Stimulated activated CD4-positive, alpha-beta T cell treated with anti-CD3 and anti-CD28 coated beads, TNF-alpha, amount 100 ng/mL, for 24 hours (primary cell): ENCODE measurements around the gene CSAD.
A peak's percentile ranks its signal among the peaks of the same experiment; 100 is the strongest.
"Not testable (repeated sequence)": the region's sequence is repeated elsewhere in the genome, so short reads cannot be mapped to it uniquely, and the experiment has no call there.

Source experiments
- DNase-seq, 3 experiments: peaks; one replicate each; pipeline ENCODE4 v3.0.0-alpha.2; 2020; ENCODE audit warnings: low read depth in 3 of 3

CSAD gene

DNA sequence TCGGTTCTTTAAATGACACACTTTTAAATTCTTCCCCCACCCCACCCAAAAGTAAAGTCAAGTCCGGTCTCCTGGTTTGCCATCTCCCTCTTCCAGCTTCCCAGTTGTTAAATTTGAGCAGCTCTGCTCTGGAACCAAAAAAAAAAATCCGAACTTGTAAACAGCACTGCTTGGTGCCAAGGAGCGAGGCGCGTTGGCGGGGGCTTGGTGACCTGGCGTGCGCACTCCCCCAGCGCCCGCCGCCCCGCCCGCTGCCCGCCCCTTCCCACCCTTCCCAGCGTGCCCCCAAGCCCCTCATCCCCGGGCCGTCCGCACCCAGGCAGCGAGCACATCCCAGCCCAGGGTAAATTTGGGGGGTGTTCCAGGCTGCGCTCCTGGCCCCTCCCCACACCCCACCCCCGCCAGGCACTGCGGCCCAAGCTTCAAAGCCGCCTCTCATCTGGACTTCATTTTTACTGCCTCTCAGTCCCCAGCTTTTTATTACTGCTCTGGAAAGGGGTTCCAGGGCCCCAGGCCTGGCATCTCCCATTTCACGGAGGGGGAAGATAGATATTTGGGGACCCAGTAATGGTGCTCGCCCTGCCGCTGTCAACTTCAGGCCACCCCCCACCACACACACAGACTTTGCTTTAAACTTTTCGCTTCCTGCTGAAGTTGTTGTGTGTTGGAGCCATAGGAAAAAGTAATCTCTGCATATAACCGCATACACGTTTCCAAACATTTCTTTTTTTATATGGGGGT lies 38.0 kb upstream of the CSAD start:
- DNase-seq, result no peak

GRCh38 chr12:53217931-53218307 lies 37.2 kb upstream of the CSAD start:
- no peak for DNase-seq

DNA sequence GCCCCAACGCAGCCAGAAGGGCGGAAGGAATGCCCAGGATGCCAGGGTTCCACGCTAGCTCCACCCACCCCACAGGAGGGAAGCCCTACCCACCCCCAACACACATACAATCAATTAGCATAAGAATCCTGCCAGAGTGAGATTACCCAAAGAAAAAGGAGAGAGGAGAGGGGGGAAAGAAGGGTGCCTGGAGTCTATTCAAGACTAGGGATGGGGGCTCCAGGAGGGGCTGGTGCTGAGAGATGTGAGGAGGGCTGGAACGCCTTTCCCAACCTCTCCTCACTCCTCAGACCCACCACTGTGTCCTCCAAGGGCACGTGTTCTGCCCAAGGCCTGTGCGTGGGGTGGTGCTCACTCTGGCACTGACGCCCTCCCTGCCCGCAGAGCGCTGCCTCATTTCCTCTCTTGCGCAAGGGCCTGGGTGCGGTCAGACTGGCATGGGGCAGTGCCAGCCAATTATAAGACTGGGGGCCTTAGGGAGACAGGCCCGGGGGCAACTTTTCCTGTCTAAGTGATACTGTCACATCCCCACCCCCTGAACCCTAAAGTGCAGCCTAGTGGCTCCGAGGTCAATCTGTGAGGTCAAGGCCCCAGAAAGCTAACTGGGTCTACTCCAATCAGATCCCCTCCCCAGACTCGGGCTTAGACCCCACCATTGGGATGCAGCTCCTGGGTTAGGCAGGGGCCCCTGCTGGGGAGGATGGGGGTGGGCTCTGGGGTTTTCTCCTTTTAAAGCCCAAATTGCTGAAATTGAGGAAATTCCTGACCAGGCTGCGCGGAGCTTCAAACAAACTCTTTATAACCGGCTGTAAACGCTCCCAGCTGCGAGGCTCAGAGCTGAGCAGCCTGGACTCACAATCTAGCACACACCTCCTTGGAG lies 36.6 kb upstream of the CSAD start:
- DNase-seq, result peak in 1 of 3 experiments; percentile 53

GRCh38 chr12:53215497-53215896 lies 34.8 kb upstream of the CSAD start:
- DNase-seq, result no peak

- no peak for DNase-seq
These were observed 34.1 kb upstream of the CSAD start for GRCh38 chr12:53214687-53215455.

GRCh38 chr12:53214221-53214620 lies 33.5 kb upstream of the CSAD start:
- DNase-seq, result no peak

GRCh38 chr12:53213348-53213747 lies 32.6 kb upstream of the CSAD start:
- peak; percentile 67 to 84 (median 70) for DNase-seq

- DNase-seq, result no peak
These were observed 32.2 kb upstream of the CSAD start for GRCh38 chr12:53212931-53213330.

DNA sequence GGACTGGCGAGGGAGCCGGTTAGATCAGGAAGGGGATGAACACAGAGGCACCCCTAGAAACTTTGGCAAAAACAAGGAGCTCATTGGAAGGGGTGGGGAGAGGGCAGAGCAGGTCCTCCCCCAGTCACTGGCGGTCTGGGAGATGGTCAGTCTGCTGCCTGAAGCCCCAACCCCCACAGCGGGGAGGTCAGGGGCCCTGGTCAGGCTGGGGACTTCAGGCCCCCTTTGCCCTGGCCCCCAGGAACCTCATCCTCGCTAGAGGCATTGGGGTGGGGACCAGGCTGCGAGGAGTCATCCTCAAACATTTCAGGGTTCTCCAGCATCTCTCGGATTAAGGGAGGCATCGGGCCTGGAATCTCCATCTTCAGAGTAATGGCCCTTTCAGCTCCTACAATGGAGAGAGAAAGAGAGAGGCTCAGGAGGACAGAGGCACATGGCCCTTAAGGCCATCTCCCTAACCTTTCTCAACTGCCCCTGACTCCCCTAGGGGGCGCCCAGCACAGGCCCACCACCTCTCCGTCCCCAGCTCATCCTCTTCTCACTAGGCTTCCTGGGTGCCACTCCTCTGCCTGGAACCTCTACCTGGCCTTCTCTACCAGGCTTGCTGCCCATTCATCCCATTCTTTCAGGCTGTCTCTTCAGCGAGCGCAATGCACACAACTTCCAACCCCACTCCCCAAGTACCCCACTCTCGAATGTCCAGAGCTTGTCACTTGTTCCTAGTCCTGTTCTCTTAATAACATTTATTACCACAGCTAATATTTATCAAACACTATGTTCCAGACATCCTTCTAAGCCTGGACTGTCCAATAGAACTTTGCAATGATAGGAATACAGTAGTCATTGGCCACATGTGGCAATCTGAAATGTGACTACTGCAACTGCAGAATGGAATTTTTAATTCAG lies 31.0 kb upstream of the CSAD start:
- DNase-seq, result no peak

GRCh38 chr12:53210843-53211242 lies 30.1 kb upstream of the CSAD start:
- DNase-seq, result no peak

GRCh38 chr12:53208877-53209463 lies 28.2 kb upstream of the CSAD start:
- DNase-seq, result no peak

DNA sequence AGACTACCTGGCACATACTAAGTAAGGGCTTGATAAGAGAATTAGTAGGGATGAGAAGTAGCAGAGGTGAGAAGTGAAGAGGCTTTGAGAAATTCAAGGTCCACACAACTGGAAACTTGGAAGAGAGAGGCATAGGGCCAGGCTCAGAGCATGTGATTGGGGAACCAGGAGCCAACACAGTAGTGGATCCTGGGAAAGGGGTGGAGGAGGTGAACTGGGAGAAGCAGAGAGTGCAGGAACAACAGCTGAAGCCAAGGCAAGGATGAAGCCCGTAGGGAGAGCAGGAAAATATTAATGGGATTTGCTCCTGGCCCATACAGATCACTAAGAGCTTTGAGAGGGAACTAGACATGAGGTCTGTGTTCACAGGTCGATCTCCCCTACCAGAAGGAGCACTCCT lies 27.7 kb upstream of the CSAD start:
- DNase-seq, result no peak

DNA sequence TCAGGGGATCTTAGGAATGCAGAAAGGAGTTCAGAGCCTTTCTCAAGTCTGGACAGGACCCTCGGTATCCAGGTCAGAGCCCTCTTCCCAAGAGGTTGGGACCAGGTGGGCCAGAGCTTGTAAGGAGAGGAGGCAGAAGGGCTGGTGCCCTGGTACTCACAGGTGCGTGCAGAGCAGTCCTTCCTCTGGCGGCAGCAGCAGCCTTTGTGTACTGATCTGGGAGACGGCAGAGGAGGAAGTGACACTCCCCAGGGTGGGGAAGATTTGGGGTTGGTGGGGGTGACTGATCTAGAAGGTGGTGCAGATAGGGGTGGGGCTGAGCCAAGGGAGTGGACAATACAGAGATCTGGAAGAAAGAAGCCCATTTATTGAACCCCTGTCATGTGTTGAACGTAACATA lies 26.3 kb upstream of the CSAD start, which contains the start of gene ITGB7:
TSS of gene ITGB7 (minus strand) at position 210 of the 400 bp plus-strand sequence. CDS start 6,808 bp downstream, outside the sequence.
- peak in 2 of 3 experiments; percentile 33 to 51 for DNase-seq

DNA sequence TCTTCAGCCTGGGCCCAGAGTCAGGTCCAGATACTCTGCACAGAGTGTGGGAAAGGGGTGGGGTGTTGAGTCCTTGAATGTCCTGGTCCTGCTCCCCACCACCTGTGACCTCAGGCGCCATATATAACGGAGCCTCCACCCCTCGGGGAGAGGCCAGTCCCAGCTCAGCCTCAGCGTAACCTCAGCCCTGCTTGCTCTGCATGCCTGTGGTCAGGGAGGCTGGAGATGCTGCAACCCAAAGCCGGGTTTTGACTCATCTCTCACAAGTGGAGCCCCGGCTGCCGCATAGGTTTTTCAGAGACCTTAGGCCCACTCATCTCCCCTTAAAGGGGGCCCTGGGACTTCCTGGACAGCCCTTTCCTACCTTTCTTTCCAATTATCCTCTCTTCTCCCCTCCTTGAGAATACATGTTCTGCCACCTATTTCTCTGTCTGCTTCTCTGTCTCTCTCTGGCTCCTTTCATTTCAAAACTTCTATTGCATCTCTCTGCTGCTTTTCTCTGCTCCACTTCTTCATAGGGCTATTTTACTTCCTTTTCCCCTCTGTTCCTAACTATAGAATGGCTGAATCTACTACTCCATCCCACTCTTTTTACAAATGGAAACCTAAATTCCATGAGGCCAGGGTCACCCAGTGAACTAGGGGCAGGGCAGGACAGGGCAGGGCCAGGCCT lies 25.2 kb upstream of the CSAD start:
- DNase-seq, result peak; percentile 40 to 77 (median 51)

DNA sequence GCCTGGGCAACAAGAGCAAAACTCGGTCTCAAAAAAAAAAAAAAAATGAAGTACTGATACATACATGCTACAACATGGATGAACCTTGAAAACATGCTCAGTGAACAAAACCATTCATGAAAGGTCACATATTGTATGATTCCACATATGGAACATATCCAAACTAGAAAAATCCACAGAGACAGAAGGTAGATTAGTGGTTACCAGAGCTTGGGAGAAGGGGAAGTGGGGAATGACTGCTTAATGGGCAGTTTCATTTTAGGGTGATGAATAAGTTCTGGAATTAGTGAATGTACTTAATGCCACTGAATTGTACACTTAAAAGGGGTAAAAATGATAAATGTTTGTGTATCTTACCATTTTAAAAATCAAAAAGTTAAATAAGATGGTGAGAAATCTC lies 23.6 kb upstream of the CSAD start:
- no peak for DNase-seq

GRCh38 chr12:53202316-53202715 lies 21.6 kb upstream of the CSAD start:
- not testable (repeated sequence) for DNase-seq

DNA sequence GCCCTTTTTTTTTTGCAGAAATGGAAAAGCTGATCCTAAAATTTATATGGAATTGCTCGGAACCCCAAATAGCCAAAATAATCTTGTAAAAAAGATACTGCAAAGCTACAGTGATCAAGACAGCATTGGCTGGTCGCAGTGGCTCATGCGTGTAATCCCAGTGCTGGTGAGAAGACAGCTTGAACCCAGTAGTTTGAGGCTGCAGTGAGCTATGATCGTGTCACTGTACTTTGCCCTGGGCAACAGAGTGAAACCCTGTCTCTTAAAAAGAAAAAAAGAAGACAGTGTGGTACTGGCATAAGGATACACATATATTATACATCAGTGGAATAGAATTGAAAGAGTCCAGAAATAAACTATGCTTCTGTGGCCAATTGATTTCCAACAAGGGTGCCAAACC lies 20.9 kb upstream of the CSAD start:
- DNase-seq, result no peak

DNA sequence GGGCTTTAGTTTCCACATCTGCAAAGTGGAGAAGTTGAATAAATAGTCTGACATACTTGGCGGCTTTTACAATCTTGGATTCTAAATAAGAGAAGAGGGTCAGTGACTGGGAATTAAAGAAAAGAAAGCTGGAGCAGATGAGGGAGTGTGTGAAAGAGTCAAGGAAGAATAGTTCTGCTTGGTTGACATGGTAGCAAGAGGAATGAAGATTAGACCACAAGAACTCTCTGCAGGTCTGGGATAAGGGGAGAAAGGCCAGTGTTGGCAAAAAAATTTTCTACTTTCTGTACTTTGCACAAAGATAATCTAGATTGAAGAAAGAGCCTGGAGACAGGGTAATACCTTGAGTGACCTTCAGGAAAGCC lies 20.4 kb upstream of the CSAD start:
- no peak for DNase-seq

GRCh38 chr12:53200458-53201176 lies 19.9 kb upstream of the CSAD start:
- peak in 1 of 3 experiments; percentile 39 for DNase-seq

DNA sequence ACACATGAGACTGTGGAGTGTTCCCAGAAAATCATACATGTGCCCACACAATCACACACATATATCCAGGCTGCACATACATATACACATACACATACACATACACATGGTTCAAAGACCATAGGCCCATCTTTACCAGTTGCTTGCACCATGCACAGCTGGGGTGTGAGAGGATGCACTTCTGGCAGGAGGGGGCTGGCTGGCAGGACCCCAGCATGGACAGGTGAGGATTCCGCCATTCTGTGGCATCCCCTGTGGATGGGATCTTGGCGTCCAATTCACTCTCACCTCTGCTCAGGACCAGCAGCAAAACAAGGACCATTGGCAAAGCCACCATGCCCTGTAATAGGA lies 19.4 kb upstream of the CSAD start:
- no peak for DNase-seq
